Activated T-cell treated with anti-CD3 and anti-CD28 coated beads for 48 hours (primary cell): ENCODE data around the gene CTDP1.

Source experiments
- DNase-seq: peaks from one replicate; pipeline ENCODE4 v3.0.0-alpha.2; 2020; ENCODE audit warnings: low read depth

The CTDP1 gene, protein sequence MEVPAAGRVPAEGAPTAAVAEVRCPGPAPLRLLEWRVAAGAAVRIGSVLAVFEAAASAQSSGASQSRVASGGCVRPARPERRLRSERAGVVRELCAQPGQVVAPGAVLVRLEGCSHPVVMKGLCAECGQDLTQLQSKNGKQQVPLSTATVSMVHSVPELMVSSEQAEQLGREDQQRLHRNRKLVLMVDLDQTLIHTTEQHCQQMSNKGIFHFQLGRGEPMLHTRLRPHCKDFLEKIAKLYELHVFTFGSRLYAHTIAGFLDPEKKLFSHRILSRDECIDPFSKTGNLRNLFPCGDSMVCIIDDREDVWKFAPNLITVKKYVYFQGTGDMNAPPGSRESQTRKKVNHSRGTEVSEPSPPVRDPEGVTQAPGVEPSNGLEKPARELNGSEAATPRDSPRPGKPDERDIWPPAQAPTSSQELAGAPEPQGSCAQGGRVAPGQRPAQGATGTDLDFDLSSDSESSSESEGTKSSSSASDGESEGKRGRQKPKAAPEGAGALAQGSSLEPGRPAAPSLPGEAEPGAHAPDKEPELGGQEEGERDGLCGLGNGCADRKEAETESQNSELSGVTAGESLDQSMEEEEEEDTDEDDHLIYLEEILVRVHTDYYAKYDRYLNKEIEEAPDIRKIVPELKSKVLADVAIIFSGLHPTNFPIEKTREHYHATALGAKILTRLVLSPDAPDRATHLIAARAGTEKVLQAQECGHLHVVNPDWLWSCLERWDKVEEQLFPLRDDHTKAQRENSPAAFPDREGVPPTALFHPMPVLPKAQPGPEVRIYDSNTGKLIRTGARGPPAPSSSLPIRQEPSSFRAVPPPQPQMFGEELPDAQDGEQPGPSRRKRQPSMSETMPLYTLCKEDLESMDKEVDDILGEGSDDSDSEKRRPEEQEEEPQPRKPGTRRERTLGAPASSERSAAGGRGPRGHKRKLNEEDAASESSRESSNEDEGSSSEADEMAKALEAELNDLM

DNA sequence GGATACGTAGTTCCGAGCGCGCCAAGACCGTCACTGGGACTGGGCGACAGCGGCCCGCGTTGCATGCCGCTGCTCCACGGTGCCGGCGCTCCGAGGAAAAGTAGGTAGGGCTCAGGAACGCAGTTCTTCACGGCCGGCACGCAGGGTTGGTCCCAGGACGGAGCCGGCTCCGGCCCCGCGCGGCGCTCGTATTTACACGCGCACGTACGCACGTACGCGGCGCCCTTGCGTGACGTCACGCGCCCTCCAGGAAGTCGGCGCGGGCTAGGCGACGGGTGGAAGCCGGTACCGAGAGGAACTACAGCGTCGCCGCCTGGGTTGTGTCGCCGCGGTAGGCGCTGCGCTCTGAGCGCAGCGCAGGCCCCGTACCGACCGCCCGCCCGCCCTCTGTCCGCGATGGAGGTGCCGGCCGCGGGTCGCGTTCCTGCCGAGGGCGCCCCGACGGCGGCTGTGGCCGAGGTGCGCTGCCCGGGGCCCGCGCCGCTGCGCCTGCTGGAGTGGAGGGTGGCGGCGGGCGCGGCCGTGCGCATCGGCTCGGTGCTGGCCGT, at the start of gene CTDP1:
Gene CTDP1 (plus strand): TSS at position 252 of the 548 bp plus-strand sequence. CDS start 145 bp downstream, at position 397.
- DNase-seq, result peak; percentile 87

DNA sequence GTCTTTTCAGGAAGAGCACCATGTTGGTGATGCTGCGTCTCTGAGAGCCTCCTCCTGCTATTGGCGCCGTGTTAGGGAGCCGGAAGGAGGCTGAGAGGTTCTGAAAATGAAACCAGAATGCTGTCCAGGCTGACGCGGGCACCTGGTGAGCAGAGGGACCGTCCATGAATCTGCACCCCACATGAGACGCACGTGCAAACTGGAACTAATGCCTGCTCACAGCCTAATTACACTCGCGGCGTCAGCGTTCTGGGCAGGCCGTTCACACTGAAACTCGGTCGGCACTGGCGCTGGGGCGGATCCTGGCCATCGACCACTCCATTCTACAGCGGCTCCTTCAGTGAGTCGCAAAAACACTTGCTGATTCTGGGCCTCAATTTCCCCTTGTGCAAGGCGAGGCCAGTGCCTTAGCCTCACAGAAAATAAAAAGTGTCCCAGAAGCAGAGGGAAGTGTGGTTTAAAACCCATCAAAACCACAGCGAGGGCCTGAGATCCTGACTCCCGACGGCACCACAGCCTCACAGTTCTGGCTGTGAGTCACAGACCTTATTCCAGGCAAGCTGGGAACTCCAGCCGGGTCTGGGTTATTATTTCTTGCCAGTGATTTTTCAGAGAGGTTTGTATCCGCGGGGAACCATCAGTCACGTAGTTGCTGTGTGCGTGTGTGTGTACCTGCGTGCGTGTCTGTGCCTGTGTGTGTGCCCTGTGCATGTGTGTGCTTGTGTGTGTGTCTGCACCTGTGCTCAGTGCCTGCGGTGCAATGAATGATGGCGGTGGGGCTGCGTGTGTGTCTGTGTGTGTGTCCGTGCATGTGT, 49.1 kb upstream of the CTDP1 start:
- DNase-seq, result no peak

DNA sequence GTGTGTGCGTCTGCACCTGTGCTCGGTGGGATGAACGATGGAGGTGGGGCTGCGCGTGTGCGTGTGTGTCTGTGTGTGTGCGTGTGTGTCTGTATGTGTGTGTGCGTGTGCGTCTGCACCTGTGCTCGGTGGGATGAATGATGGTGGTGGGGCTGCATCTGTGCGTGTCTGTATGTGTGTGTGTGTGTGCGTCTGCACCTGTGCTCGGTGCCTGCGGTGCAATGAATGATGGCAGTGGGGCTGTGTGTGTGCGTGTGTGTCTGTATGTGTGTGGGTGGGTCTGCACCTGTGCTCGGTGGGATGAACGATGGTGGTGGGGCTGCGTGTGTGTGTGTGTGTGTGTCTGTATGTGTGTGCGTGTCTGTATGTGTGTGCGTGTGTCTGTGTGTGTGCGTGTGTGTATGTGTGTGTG, 48.5 kb upstream of the CTDP1 start:
- DNase-seq, result no peak

DNA sequence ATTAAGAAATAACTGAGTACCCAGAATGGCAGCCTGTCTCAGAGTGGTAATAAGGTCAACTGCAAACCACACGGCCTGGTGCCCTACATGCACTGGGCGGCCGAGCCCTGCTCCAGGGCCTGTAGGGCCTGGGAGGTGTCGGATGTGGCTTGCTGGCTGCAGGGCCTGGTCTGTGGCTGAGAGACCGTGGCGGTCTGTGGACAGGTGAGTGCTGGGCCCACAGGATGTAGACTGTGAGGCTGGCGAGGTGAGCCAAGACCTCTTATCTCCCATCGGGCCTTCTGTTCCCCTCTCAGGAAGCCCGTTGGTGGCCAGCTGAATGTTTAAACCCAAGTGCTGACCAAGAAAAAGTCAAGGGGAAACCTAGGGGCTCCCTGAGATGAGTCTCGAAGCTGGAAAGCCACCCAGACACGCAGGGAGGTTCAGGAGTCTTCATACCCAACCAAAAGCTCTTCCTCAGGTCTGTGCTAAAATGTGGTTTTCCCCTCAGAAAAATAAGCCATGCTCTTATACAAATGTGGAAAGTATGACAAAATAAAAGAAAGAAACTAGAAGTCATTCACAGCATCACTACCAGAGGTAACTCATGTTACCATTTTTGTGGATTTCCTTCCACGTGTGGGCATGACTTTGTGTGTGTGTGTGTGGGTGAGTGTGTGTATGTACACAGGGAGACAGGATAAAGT, 47.7 kb upstream of the CTDP1 start:
- no peak for DNase-seq

DNA sequence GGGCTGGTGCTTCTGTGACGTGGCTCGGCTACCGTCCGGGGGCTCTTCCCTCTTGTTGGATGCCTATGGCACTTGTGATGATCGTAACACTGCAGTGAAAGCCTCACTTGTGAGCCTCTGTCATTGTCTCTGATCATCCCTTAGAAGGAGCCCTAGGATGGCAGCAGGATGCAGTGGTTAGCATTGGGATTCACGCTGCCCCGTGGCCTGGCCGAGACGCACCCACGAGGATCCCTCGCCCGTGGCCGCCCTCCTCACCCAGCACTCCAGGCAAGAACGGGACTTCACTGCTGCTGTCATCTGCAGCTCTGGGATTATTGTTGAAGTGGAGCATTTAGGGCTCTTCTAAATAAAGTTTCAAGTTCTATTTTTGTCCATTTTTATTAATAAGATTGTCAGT, 46.8 kb upstream of the CTDP1 start:
- no peak for DNase-seq

DNA sequence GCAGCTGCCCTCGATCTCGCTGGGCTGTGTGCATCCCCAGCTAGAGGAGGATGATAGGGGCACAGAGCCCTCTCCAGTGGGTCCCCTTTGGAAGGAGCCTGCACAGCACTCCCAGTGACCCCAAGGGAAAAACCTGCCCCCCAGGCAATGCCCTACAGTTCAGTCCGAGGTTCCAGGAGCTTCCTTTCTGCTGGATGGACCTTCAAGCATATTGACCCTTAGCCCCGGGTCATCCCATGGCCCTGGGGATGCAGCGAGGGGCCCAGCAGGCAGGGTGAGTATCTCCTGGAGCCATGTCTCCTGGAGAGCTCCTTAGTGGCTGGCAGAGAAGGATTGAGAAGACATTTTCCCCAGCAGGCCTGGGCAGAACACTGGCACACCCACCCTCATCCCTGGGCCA, 45.4 kb upstream of the CTDP1 start:
- no peak for DNase-seq

DNA sequence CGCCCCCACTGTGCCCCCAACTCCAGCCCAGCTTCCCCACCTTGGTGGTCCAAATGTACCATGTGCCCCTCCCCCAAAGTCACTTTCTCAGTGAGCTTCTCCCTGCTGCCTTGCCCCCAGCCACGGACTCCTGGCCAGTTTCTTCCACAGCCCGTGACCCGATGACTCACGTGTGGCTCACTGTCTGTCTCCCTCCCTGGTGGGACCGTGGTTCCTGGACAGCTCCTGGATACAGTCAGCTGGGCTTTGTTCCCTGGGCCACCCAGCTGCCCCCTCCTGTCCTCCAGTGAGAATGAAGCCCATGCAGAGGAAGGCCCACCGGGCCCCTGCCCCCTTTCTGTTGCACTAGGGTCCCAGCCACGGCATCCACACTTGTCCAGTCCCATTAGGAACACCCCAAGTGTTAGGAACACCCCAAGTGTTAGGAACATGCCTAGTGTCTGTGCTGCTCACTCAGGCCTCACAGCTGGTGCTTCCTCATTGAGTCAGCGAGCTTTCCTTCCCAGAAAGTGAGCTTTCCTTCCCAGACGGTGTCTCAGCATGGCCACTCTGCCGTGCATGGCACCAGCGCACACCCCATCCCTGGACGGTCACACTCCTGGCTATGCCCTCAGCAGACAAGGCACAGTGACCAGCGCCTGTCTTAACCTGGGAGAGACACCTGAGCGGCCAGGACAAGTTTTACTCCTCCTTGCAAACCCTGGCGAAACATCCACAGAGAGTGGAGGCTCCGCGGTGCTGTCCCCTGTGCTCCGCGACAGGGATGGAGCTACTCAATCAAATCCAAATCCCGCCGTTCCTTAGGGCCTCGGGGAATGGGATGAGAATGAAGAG, 44.8 kb upstream of the CTDP1 start:
- DNase-seq, result no peak

DNA sequence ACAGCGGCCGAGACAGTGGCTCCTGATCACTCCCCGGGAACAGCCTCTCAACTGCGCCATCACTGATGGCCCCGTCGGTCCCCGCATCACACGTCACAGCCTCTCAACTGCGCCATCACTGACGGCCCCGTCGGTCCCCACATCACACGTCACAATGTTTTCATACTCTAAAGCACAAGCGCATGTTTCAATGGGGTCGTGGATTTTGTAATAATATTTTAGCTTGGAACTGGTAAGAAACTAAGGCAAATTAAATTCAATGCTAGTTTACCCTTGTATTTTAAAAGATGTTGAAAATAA, 44.2 kb upstream of the CTDP1 start:
- no peak for DNase-seq

DNA sequence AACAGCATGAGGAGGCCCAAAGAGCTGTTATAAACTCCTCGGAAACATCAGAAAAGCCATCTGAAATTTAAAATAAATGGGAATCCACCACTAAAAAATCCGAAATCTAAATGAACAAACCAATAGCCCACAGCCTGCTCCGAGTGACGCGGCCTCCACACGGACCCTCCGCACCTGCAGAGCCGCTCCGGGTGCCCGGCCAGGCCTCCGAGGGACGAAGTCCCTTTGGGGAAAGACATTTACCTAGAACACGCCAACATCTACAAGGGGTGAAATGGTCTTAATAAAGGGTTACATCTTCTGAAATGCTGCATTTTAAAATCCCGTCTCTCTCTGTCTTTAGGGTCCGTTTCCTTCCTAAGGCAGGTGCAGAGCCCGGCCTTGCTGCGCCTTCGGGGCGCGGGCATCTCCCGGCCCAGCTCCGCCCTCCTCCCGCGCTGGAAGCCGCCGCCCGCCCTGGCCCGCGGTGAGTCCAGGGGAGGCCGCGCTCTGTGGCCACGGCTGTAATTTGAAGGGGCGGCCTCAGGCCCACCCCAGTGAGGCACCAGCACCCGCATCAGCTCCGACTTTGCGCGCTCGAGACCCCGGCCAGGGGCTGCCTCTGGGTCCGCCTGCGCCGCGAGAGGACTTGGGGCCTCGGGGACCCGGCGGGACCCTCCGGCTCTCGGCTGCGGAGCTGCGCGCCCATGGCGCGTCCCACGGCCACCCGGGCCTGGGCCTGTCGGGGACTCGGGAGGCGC, 42.3 kb upstream of the CTDP1 start:
- DNase-seq, result no peak

DNA sequence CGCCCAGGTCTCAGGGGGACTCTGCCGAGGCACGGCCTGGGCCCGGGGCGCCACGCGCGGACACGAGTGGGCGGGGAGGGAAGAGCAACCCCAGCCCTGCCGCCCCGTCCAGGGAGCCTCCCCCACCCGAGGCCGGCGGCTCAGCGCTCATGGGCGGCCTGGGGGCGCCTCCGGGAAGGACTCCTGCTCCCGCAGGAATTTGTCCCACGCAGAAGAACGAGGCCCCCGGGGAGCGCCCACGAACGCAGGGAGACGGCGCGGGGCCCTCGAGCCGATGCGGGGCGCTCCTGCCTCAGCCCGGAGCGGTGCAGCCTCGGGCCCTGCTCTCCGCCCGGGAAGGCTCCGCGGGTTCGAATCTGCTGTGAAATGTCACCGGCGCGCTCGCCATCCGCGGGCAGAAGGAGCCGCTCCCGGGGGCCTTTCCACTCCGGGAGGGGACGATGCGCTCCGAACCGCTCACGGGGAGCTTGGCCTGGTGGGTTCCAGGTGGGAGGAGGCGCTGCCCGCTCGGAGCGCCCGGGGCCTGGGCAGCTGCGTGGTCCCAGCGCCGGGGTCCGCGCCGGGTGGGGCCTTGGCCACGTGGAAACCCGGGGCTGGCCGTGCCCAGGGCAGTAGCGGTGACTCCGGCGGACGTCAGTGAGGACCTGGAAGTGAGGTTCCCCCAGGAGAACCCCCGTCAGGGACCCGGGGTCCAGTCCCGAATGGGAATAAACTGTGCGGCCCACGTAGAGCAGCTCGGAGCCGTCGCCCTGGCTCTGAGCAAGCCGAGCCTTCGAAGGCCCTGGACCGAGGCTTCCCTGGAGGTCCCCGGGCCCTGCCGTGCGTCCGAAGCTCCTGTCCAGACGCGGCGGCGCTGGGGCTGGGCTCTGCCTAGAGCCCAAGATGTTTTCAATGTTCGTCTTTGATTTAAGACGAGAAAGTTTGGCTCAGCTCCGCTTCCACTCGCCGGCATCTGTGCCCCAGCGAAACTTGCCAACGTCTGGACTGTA, 41.4 kb upstream of the CTDP1 start:
- DNase-seq, result no peak

DNA sequence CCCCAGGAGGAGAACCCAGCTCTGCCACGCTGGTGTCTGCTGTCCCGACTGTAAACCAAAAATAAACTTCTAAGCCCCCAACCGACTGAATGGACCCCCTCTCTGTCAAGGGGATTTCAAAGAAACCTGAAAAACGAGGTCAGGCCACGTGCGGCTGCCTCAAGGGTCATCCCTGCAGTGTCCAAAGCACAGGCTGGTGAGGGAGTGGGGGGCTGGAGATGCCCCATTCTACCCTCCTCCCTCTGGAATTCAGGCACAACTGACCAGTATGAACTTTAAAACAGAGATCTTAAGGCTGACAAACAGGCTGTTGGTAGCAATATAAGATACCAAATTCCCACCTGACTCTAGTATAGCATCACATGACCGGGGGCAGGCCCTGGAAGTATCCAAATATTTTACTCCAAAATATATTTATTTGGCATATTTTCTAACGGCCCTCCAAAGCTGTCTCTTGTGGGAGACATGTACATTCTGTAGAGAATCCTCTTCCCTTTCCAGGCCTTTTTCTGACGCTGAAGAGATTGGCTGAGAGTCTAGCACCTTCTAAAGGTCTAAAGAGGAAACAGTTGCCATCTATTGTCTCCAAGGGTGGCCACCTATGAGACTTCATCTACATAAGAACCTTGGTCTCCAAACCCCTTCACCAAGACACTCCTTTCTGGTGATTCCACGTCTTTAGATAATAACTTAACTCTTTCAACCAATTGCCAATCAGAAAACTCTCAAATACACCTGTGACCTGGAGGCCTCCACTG, 40.4 kb upstream of the CTDP1 start:
- no peak for DNase-seq

DNA sequence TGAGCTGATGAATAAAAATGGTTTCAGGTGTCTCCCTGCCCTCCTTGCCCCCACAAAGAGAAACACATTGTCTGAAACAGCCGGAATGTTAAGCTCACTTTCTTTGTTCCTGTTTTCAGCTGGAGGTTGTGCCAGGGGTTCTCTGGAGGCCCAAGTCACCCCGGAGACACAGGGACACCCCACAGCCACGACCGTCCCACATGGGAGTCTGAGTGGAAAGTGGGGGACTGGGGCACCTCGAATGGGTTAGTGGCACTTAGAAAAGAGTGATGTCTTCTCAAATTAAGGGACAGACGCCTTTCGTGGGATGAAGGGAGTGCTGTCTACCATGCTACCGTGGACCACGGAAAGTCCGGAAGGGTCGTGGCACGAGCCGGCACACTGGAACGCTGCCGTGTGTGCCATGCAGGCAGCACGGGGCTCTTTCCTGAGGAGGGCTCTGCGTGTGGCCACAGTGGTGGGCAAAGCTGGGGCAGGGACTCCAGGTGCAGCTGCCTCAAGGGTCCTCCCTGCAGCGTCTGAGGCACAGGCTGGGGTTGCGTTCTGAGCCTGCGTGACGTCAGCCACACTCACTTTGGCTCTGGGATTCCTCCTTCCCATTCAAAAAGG, 39.4 kb upstream of the CTDP1 start:
- DNase-seq, result no peak

DNA sequence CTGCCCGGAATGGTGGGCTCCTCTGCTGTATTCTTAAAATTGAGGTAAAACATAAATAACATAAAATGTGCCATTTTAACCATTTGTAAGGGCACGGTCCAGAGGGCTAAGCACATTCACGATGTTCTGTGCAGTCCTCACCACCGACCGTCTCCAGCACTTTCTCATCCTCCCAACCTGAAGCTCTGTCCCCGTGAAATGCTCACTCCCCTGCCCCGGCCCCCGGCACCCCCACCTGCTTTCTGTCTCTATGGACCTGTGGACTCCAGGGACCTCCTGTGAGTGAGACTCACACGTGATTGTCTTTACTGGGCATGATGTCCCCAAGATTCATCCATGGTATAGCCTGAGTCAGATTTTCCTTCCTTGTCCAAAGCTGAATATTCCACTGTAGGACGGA, 38.7 kb upstream of the CTDP1 start:
- no peak for DNase-seq

DNA sequence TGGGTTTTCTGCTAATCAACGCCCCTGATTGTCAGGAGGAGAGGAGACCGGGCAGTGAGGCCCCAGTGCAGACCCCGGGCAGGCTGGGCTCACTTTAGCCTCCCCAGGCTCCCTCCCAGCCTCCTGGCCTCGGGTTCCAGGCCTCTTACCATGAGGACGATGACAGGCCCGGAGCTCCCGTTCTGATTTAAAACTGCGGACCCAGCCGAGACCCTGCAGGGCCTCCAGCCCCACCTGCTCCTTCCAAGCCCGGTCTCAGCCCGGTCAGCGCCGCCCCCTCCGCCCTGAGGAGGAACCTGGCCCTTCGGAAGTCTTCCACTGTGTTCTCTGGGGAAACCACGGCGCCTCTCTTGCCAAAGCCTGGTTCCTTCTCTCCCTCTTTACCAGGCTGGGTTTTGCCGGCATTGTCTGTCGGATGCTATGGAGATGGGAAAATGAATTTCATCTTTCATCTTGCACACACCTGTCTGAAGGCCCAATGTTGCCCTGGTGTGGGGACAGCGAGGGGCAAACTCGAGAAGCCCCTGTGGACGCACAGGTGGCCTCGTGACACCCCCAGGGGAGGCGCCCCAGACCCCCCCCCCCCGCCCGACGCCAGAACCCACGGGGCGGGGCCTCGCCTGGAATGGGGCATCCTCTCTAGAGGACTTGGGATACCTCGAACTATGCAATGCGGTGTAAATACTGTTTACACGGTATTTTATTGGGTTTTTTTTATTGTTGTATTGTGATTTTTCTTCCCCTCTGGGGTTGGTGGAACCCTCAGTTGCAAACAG, 37.7 kb upstream of the CTDP1 start:
- no peak for DNase-seq

DNA sequence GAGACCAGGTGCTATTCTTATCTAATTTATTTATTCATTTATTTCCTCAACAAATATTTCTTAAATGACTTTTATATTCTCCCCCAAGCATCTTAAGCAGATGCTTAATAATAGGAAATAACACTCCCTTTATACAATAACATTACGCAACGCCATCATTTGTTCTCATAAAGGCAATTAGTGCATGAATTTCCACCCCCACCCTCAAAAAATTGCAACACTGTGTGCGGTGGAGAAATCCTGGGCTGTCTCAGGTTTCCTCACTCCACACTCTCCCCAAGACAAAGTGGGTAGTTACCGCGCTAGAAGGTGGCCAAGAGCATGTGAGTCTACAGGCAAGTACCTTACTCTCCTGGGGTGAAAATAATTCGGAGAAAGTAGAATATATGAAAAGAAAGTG, 37.0 kb upstream of the CTDP1 start:
- DNase-seq, result no peak
